ENCODE results near the gene SENP3.

Gene SENP3

GRCh38 chr17:7561589-7562207 lies at the start of gene SENP3:
TSS of gene SENP3 (plus strand) at chr17:7561919. CDS start at chr17:7563077, 1,158 bp downstream.
- peak; percentile 79 to 90 (median 82) for DNase-seq (ENCODE audit: low read depth in 2 of 3, low spot score in 1 of 3)

DNA sequence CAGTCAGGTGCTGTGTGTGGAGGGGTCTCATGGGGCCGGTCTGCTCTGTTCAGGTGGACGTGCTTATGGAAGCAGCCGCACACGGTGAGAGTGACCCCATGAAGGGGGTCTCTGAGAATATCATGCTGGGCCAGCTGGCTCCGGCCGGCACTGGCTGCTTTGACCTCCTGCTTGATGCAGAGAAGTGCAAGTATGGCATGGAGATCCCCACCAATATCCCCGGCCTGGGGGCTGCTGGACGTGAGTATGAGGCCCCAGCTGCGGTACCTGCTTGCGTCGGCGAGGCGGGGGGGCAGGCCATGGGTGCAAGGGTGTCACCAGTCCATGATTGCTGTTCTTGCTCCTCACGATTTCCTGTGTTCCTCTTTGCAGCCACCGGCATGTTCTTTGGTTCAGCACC lies 49.6 kb upstream of the SENP3 start:
- DNase-seq (ENCODE audit: low read depth in 2 of 3, low spot score in 1 of 3): no peak

DNA sequence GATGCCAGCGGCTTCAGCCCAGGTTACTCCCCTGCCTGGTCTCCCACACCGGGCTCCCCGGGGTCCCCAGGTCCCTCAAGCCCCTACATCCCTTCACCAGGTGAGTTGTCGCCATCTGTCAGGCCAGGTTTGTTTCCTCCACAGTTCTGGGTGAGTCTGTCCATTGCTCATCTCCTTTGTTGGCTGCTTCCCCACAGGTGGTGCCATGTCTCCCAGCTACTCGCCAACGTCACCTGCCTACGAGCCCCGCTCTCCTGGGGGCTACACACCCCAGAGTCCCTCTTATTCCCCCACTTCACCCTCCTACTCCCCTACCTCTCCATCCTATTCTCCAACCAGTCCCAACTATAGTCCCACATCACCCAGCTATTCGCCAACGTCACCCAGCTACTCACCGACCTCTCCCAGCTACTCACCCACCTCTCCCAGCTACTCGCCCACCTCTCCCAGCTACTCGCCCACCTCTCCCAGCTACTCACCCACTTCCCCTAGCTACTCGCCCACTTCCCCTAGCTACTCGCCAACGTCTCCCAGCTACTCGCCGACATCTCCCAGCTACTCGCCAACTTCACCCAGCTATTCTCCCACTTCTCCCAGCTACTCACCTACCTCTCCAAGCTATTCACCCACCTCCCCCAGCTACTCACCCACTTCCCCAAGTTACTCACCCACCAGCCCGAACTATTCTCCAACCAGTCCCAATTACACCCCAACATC lies 48.7 kb upstream of the SENP3 start:
- no peak for DNase-seq (ENCODE audit: low read depth in 2 of 3, low spot score in 1 of 3)

DNA sequence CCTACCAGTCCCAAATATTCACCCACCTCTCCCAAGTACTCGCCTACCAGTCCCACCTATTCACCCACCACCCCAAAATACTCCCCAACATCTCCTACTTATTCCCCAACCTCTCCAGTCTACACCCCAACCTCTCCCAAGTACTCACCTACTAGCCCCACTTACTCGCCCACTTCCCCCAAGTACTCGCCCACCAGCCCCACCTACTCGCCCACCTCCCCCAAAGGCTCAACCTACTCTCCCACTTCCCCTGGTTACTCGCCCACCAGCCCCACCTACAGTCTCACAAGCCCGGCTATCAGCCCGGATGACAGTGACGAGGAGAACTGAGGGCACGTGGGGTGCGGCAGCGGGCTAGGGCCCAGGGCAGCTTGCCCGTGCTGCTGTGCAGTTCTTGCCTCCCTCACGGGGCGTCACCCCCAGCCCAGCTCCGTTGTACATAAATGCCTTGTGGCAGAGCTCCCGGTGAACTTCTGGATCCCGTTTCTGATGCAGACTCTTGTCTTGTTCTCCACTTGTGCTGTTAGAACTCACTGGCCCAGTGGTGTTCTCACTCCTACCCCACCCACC lies 47.8 kb upstream of the SENP3 start:
- no peak for DNase-seq (ENCODE audit: low read depth in 2 of 3, low spot score in 1 of 3)

GRCh38 chr17:7515911-7516610 lies 45.7 kb upstream of the SENP3 start:
- no peak for DNase-seq (ENCODE audit: low read depth in 2 of 3, low spot score in 1 of 3)

GRCh38 chr17:7523033-7523432 lies 38.7 kb upstream of the SENP3 start:
- peak; percentile 17 to 48 (median 38) for DNase-seq (ENCODE audit: low read depth in 2 of 3, low spot score in 1 of 3)

DNA sequence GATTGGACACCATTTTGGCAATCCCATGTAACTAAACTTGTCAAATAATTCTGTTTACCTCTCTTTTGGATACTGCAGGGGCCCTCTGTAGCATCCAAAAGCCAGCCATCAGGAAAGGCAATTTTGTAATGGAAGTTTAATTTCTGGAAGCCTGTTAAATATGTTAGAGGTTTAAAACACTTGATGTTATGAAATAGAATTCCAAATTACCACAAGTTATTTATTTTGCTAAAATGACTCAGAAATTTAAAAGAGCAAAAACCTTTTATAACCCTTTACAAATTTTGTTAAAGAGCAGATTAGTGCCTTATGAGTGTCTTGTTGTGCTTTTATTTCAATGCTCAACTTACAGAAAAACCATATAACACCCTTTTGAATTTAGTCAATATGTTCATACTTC lies 32.9 kb upstream of the SENP3 start:
- DNase-seq (ENCODE audit: low read depth in 2 of 3, low spot score in 1 of 3): no peak

GRCh38 chr17:7530023-7530900 lies 31.5 kb upstream of the SENP3 start:
- no peak for DNase-seq (ENCODE audit: low read depth in 2 of 3, low spot score in 1 of 3)

- DNase-seq (ENCODE audit: low read depth in 2 of 3, low spot score in 1 of 3): no peak
These were observed 23.7 kb upstream of the SENP3 start for GRCh38 chr17:7538050-7538449.

- DNase-seq (ENCODE audit: low read depth in 2 of 3, low spot score in 1 of 3): no peak
These were observed 22.7 kb upstream of the SENP3 start for GRCh38 chr17:7538891-7539545.

DNA sequence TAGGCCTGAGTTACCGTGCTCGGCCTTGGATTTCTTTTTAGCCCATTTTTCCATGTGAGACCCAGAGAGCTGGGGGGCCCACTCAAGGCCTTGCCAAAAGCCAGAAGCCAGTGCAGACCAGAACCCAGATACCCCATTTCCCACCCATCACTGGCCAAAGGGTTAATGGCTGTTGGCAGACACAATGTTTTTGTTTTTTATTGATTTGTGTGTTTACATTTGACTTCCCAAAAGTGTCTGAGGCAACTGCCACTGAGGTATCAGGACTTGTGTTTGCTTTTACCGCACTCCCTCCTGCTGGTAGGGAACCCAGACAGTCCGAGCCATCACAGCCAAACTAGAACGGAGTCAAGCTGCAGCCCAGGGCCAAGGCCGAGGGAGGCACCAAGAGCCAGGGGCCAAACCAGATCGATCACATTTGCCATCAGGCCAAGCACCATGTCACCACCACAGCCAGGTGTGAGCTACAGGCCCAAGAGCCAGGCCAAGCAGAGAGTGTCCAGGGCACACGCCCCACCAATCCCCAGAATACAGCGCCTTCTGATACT lies 20.6 kb upstream of the SENP3 start:
- DNase-seq (ENCODE audit: low read depth in 2 of 3, low spot score in 1 of 3): no peak

GRCh38 chr17:7544911-7545310 lies 16.8 kb upstream of the SENP3 start:
- no peak for DNase-seq (ENCODE audit: low read depth in 2 of 3, low spot score in 1 of 3)

DNA sequence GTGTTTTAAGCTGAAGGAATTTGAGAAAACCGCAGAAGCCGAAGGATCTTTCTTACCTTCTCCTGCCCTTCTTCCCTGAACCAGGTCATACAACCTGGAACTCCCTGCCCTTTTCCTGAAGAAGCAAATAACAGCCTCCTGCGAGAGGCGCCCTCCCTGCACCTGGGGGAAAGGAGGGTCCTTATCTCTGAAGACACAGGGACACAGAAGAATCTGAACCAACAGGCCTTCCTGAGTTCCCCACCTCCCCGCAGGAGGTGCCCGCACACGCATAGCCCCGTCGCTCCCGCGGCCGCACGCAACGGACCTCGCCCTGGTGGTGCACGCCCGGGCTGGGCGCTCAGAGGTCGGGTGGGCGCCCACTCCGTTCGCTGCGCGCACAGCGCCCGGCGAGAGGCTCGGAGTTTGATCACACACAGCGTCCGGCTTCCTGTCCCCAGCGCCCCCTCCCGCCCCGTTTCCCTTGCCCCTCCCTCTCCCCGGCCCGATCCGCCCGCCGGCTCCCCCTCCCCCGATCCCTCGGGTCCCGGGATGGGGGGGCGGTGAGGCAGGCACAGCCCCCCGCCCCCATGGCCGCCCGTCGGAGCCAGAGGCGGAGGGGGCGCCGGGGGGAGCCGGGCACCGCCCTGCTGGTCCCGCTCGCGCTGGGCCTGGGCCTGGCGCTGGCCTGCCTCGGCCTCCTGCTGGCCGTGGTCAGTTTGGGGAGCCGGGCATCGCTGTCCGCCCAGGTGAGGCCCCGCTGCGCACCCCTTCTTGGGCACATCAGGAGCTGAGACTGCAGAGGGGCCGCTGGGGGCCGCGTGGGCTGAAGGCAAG lies 12.9 kb upstream of the SENP3 start, which contains the start of gene TNFSF12:
Gene TNFSF12 (plus strand): TSS at position 474 of the 816 bp plus-strand sequence. CDS start 96 bp downstream, at position 570.
- DNase-seq (ENCODE audit: low read depth in 2 of 3, low spot score in 1 of 3): no peak

- no peak for DNase-seq (ENCODE audit: low read depth in 2 of 3, low spot score in 1 of 3)
These were observed 12.2 kb upstream of the SENP3 start for GRCh38 chr17:7549401-7550055.

- DNase-seq (ENCODE audit: low read depth in 2 of 3, low spot score in 1 of 3): no peak
These were observed 11.4 kb upstream of the SENP3 start for GRCh38 chr17:7550344-7550743.

DNA sequence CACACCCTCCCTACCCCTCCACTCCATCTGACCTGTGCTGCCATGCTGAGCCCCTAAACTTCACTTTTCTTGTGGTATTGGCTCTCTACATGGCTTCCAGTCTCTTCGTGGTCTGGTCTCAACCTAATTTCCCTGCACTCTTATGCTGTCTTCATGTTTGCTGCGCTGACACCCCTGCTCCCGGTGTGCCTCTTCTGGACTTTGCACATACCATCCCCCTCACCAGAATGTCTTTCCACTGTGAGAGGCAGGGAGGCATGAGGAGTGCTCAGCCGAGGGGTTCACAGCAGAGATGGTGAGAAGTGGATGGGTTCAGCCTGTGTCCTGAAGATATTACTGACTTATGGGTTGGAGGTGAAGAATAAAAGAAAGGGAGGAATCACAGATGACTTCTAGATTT lies 10.3 kb upstream of the SENP3 start:
- no peak for DNase-seq (ENCODE audit: low read depth in 2 of 3, low spot score in 1 of 3)

DNA sequence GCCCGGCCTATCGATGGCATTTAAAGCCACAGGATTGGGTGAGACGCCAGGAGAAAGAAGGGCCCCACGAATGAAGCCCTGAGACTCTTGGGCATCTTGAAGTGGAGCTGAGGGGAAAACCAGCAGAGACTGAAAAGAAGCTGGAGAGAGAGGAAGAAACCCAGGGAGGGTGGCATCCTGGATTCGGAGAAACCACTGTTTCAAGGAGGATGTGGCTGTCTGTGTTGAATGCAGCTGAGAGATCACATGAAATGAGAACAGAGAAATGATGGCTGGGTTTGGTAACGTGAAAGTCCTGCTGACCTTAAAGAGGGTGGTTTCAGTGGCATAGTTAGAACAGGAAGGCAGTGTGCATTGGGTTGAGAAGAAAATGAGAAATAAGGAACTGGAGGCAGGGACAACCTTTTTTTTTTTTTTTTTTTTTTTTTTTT lies 9.1 kb upstream of the SENP3 start:
- no peak for DNase-seq (ENCODE audit: low read depth in 2 of 3, low spot score in 1 of 3)

DNA sequence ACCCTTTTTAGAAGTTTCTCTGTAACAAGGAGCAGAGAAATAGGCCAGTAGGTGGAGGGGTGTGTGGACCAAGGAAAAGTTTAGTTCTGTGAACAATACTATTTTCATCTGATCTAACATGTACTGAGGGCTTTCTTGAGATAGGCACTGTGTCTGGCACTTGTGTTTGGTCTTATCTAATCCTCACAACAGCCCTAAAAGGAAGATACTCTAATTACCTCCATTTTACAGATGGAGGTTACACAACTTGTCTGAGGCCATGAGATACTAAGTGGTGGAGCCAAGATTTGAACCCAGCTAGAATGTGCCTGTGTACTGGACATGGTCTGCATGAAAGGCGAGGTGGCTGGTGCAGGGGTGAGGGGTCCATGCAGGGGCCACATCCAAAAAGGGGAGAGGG lies 8.4 kb upstream of the SENP3 start:
- no peak for DNase-seq (ENCODE audit: low read depth in 2 of 3, low spot score in 1 of 3)
